Measurements from ENCODE around the gene TMEFF2. TPM values are rescaled to one million over a fixed set of nuclear protein-coding genes. Genes with fewer than 3 reads are reported as not detected.

TMEFF2 gene
- total and polyA plus RNA-seq, 2 of the 4 experiments (the other 2 are of a cell fraction): 1.3 to 3.0 TPM

GRCh38 chr2:192202373-192202772, 7.6 kb upstream of the TMEFF2 start:
- dilution Hi-C loops (cut with HindIII; ENCODE audit: low sequenced_read_pairs, unreplicated experiment) (no loop called here), in situ Hi-C loops (cut with MboI; ENCODE audit: low sequenced_read_pairs) (loop anchor here (10.0 kb wide), 1 partner anchor 82 kb away; no protein-coding TSS in a partner anchor), intact Hi-C loops (cut with micrococcal nuclease) (no loop called here)
- no peak overlapping the region for H2BK15ac ChIP-seq (ENCODE audit: low read depth, low read length)
- no peaks in the 10 kb centered on the region for H3K4me1 ChIP-seq (ENCODE audit: control insufficient read depth, insufficient read depth, low read length)
- H3K36me3 ChIP-seq (ENCODE audit: control insufficient read depth, insufficient read depth, low read length): no peaks in the 10 kb centered on the region
- no peak overlapping the region for H4K91ac ChIP-seq (ENCODE audit: insufficient read depth, low read depth, low read length)
- H3K56ac ChIP-seq (ENCODE audit: extremely low read depth, insufficient read depth, low read length): no peak overlapping the region
- ATAC-seq (ENCODE audit: low read depth) (no peak), DNase-seq (no peak)
- no peak overlapping the region for H3K23ac ChIP-seq (ENCODE audit: low read depth, low read length)
- H2AK5ac ChIP-seq (ENCODE audit: low read depth, low read length): no peak overlapping the region
- H2AK9ac ChIP-seq (replicated peaks; ENCODE audit: low read depth, low read length, poor library complexity): no peak overlapping the region
- H3K27me3 ChIP-seq (ENCODE audit: control insufficient read depth, insufficient read depth, low read length): peaks cover 5% of the 10 kb centered on the region
- no peak overlapping the region for H3K4me3 ChIP-seq (ENCODE audit: insufficient read depth, low read depth, low read length)
- H3K9me3 ChIP-seq (ENCODE audit: control insufficient read depth, insufficient read depth, low read length): no peaks in the 10 kb centered on the region
- BruUV-seq (replicated peaks): no TSS peak
- H3K18ac ChIP-seq (ENCODE audit: low read depth, low read length): no peak overlapping the region
- no peak overlapping the region for H3K14ac ChIP-seq (replicated peaks; ENCODE audit: low read depth, low read length)
- no peak overlapping the region for H2BK20ac ChIP-seq (ENCODE audit: low read depth, low read length)
- no CpG with 5 or more reads among the region's 3 CpGs for WGBS, 2 experiments (ENCODE audit: extremely low coverage in 2 of 2, insufficient read length in 1 of 2)
- no peak overlapping the region for H4K5ac ChIP-seq (ENCODE audit: low read depth, low read length)
- H3K9ac ChIP-seq (ENCODE audit: low read depth, low read length): no peak overlapping the region
- CTCF ChIA-PET: no interaction called here
- no peak overlapping the region for H4K8ac ChIP-seq (ENCODE audit: low read depth in 2 of 2, low read length in 2 of 2)
- H3K4me2 ChIP-seq (ENCODE audit: low read depth, low read length): no peak overlapping the region
- H3K79me1 ChIP-seq (ENCODE audit: low read depth in 1 of 2, low read length in 2 of 2): no peaks in the 10 kb centered on the region
- no peak overlapping the region for H3K27ac ChIP-seq (ENCODE audit: insufficient read depth, low read length)
- no peaks in the 10 kb centered on the region for H4K20me1 ChIP-seq (ENCODE audit: insufficient read depth, low read length)
- TF ChIP-seq FOS (IDR thresholded peaks at IDR 0.05; ENCODE audit: low read depth, low read length) (no peak), MXI1 (IDR thresholded peaks at IDR 0.05; ENCODE audit: borderline replicate concordance, low read depth, low read length) (no peak)
- no peaks in the 10 kb centered on the region for H3K9me1 ChIP-seq (ENCODE audit: insufficient read depth, low read length)
- no peak overlapping the region for H3K4ac ChIP-seq (ENCODE audit: low read depth, low read length)
- H2AFZ ChIP-seq (replicated peaks; ENCODE audit: low read length, poor library complexity): no peak overlapping the region
- POLR2A ChIA-PET (ENCODE audit: unreplicated experiment): no interaction called here
- H2BK5ac ChIP-seq (ENCODE audit: low read depth, low read length, poor library complexity, severe bottlenecking): no peak overlapping the region
- no peak overlapping the region for H2BK120ac ChIP-seq (ENCODE audit: low read depth, low read length)

Data from IMR-90 (cell line).